ENCODE results near the gene C10orf90.

- TF ChIP-seq CTCF (IDR thresholded peaks at IDR 0.05): no peak
- no peak for TF ChIP-seq POLR2A (IDR thresholded peaks at IDR 0.05)
These were observed 232.7 kb downstream of the C10orf90 start for GRCh38 chr10:126437635-126438406.

All from testis (tissue), 2 donors.